ENCODE data around the gene MGAT4B. TPM values are rescaled to one million over a fixed set of nuclear protein-coding genes. Genes with fewer than 3 reads are reported as not detected.

The MGAT4B gene
- total and polyA plus RNA-seq, 2 of the 13 experiments (the other 11 are each of a cell fraction or from before 2014, with no cell fraction given), result 93.5 to 130 TPM

GRCh38 chr5:179820483-179821297 lies 14.0 kb upstream of the MGAT4B start, which contains the start of gene SQSTM1 (continued):
- TF ChIP-seq ZNF607 (CRISPR knock-in tag; IDR thresholded peaks at IDR 0.05; ENCODE audit: borderline replicate concordance) (no peak; the same call in 1 of the 2 replicates), KDM2A (CRISPR knock-in tag; IDR thresholded peaks at IDR 0.05; ENCODE audit: borderline replicate concordance, low read depth) (peak; percentile 96), PHB2 (IDR thresholded peaks at IDR 0.05; ENCODE audit: partially characterized antibody) (no peak), PTBP1 (IDR thresholded peaks at IDR 0.05; ENCODE audit: low read depth, low read length, poor library complexity, severe bottlenecking) (no peak), TOPORS (CRISPR knock-in tag; IDR thresholded peaks at IDR 0.05) (peak; percentile 44; the same call in 1 of the 2 replicates), CHD2 (IDR thresholded peaks at IDR 0.05; ENCODE audit: low read depth, low read length) (no peak), MIER3 (CRISPR knock-in tag; IDR thresholded peaks at IDR 0.05; ENCODE audit: borderline replicate concordance) (no peak), CHCHD3 (CRISPR knock-in tag; IDR thresholded peaks at IDR 0.05) (peak; percentile 9; the same call in 1 of the 2 replicates), CEBPG (CRISPR knock-in tag; IDR thresholded peaks at IDR 0.05) (no peak), SIN3B (IDR thresholded peaks at IDR 0.05; ENCODE audit: low read length) (no peak), ZNF34 (CRISPR knock-in tag; IDR thresholded peaks at IDR 0.05; ENCODE audit: borderline replicate concordance) (0 out of 2 replicates have a peak, but pooled peaks have one; percentile 36), MIXL1 (CRISPR knock-in tag; IDR thresholded peaks at IDR 0.05) (0 out of 2 replicates have a peak, but pooled peaks have one; percentile 47), IKZF1 (IDR thresholded peaks at IDR 0.05) (no peak), RAD51 (IDR thresholded peaks at IDR 0.05; ENCODE audit: borderline replicate concordance) (no peak), IKZF5 (CRISPR knock-in tag; IDR thresholded peaks at IDR 0.05) (peak; percentile 47; the same call in 1 of the 2 replicates), KMT2B (CRISPR knock-in tag; IDR thresholded peaks at IDR 0.05) (0 out of 2 replicates have a peak, but pooled peaks have one; percentile 18), ZNF513 (CRISPR knock-in tag; conservative IDR thresholded peaks at IDR 0.05) (no peak), TAF1 (CRISPR knock-in tag; IDR thresholded peaks at IDR 0.05) (peak; percentile 91), DNMT1 (CRISPR knock-in tag; IDR thresholded peaks at IDR 0.05) (no peak), DMTF1 (CRISPR knock-in tag; IDR thresholded peaks at IDR 0.05) (no peak)
- TF ChIP-seq, protein P1, sequence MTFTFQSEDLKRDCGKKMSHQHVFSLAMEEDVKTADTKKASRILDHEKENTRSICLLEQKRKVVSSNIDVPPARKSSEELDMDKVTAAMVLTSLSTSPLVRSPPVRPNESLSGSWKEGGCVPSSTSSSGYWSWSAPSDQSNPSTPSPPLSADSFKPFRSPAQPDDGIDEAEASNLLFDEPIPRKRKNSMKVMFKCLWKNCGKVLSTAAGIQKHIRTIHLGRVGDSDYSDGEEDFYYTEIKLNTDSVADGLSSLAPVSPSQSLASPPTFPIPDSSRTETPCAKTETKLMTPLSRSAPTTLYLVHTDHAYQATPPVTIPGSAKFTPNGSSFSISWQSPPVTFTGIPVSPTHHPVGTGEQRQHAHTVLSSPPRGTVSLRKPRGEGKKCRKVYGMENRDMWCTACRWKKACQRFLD (CRISPR knock-in tag; IDR thresholded peaks at IDR 0.05; ENCODE audit: borderline replicate concordance), result no peak
- TF ChIP-seq, protein P2, sequence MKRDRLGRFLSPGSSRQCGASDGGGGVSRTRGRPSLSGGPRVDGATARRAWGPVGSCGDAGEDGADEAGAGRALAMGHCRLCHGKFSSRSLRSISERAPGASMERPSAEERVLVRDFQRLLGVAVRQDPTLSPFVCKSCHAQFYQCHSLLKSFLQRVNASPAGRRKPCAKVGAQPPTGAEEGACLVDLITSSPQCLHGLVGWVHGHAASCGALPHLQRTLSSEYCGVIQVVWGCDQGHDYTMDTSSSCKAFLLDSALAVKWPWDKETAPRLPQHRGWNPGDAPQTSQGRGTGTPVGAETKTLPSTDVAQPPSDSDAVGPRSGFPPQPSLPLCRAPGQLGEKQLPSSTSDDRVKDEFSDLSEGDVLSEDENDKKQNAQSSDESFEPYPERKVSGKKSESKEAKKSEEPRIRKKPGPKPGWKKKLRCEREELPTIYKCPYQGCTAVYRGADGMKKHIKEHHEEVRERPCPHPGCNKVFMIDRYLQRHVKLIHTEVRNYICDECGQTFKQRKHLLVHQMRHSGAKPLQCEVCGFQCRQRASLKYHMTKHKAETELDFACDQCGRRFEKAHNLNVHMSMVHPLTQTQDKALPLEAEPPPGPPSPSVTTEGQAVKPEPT (CRISPR knock-in tag; IDR thresholded peaks at IDR 0.05; ENCODE audit: low read depth), result no peak

Measured in HepG2 (cell line).